HG03354 (cell line): ENCODE results near the gene HYAL3.
"Not testable (repeated sequence)": the region's sequence is repeated elsewhere in the genome, so short reads cannot be mapped to it uniquely, and the experiment has no call there.

Experiments
- ATAC-seq: cut with Tn5 transposase; IDR thresholded peaks from one replicate; pipeline ENCODE4 v1.9.1; 2021; ENCODE audit warnings: mild to moderate bottlenecking; ENCODE audit not compliant: unreplicated experiment, poor library complexity, severe bottlenecking

Gene HYAL3

DNA sequence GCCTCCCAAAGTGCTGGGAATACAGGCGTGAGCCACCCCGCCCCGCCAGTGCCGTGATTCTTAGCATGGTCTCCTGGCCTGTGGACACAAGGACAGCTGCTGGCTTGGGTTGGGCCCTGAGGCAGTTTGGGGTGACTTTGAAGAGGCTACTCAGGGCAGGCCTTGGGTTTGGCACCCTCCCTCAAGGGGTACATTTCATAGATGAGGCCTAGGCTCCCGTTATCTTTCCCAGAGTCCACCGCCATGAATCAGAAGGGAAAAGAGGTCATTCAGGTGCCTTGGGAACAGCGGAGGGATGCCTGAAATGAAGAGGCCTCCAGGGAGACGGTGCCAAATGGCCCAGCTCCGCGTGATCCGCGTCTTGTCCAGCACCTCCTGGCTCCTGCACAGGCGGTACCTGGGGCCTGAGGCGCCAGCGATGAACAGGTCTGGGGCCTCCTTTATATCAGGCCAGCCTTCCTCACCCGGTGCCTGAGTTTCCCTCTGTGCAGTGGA is 53.9 kb downstream of the HYAL3 start:
- no peak for ATAC-seq

DNA sequence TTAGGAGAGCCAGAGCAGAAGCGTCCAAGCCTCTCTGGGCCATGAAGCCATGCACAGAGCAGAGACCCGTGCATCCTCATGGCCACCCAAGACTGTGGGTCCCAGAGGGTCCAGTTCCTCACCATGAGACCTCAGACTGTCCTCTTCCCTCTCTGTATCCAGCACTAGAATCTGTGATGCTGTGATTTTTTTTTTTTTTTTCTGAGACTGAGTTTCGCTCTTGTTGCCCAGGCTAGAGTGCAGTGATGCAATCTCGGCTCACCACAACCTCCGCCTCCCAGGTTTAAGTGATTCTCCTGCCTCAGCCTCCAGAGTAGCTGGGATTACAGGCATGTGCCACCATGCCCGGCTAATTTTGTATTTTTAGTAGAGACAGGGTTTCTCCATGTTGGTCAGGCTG is 54.4 kb downstream of the HYAL3 start:
- not testable (repeated sequence) for ATAC-seq

DNA sequence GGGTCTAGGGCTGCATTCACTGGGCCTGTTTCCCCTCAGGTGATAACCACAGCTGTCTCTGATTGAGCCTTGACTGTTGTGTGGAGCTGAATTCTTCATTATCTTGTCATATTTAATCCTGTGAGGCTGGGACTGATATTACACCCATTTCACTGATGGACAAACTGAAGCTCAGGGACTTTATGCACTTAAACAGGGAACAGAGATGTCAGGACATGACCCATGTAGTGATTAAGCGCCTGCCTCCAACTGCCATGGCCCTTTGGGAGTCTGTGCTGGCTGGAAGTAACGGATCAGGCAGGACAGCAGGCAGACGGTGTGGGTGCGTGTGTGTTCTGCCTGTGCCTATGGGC is 55.7 kb downstream of the HYAL3 start:
- no peak for ATAC-seq

DNA sequence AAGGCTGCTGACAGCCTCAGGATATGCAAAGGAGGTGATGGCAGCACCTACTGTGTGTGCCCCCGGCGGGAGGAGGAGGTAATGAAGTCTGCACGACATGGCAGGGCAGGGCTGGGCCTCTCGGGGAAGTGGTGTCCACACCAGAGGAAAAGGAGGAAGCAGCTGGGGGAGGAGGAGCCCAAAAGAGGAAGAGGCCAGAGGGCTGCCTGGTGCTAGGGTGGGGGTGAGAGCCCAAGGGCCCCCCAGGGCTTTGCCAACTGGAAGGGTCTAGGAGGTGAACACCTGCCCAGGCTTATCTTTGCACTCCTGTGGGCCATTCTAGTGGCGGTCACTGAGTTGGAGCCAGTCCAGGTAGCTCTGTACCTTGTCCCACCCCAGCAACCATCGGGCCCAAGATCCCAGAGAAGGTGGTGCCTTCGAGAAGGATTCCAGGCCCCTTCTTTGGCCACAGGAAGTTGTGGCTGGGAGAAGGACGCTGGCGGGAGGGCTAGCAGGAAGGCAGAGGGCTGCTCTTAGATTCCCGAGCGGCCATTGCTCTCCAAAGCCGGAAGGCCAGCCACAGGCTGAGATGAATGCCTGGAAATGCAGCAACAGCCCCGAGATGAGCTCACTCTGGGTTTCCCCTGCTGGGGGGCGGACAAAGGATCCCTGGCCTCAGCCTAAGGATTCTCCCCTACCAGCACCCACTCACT is 56.2 kb downstream of the HYAL3 start:
- no peak for ATAC-seq
